Astrocyte (in vitro differentiated cells and primary cell): ENCODE results near the gene ROBO2.

ENCODE experiments used
- CTCF ChIP-seq: IDR thresholded peaks from 2 replicates; pipeline ENCODE4 v1.5.1; 2011; ENCODE audit warnings: low read depth, mild to moderate bottlenecking, inconsistent platforms, low read length, moderate library complexity; ENCODE audit not compliant: insufficient read depth
- EZH2 ChIP-seq: IDR thresholded peaks from 2 replicates; pipeline ENCODE4 v1.6.1; 2012; ENCODE audit warnings: mild to moderate bottlenecking, low read length, inconsistent platforms; ENCODE audit not compliant: insufficient read depth

- no peak for TF ChIP-seq CTCF
- no peak for TF ChIP-seq EZH2
Measured at GRCh38 chr3:77063423-77063822, 23.5 kb downstream of the ROBO2 start.
